NCI-H1436 treated with DMSO at 0.1 percent for 48 hours (cell line): ENCODE results near the gene IKZF1.
A peak's percentile ranks its signal among the peaks of the same experiment; 100 is the strongest.

Experiments
- DNase-seq: peaks from one replicate; lab custom pipeline; 2025; lab: John Stamatoyannopoulos, UW

The IKZF1 gene

DNA sequence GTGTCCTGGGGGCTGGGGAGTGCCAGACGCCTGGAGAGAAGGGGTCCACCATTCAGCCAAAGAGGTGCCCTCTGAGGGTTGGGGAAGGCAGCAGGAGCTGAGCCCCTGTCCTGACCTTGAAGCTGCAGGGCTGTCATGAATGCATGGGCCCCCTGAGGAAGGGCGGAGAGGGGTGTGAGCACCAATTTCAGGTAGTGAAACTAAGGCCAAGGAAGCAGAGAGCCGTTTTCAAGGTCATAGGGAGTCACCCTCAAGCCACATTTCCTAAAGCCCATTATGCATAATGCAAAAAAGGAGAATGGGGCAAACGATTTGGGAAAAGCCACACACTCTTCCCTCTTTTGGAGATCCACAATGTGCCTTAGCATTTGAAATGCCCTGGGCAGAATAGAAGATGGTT is 108.5 kb downstream of the IKZF1 start:
- DNase-seq = no peak

DNA sequence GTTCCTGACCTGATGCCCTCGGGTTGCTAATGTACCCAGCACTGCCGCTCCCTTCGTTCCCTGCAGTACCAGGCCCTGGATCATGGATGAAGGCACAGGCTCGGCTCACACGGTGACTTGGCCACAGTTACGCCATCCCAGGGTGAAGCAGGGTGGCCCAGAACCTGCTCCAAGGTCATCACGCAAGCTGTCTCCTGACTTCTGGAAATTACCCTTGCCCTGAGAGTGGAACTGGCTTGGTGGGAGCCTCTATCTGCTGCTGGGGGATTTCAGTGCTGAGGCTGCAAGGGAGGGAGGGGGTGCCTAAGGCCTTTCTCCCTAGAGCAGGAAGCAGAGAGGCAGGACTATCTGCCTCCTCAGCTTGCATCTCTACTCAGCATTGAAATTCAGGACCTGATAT is 109.0 kb downstream of the IKZF1 start:
- no peak for DNase-seq

DNA sequence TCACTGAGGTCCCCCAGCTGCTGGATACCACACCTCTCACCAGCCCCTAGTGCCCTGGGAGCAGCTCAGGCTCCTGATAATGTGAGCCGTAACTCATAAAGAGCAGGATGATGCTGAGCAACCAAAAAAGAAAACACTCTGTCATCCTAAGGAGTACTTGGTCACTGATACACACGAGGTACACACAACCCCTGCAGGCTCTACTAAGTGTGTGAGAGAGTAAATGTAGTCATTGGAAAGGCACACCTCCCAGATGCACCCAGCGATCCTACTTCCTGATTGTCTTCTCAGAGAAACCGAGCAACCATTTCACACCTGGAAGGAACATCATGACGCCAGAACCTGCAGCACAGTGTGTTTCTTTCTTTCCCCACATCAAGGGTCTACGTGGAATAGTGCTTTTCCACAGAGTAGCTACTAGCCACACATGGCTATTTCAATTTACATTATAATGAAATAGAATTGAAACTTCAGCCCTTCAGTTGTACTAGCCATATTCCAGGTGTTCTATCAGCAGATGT is 111.4 kb downstream of the IKZF1 start:
- DNase-seq = no peak

GRCh38 chr7:50416527-50417182 is 112.1 kb downstream of the IKZF1 start:
- DNase-seq = no peak

DNA sequence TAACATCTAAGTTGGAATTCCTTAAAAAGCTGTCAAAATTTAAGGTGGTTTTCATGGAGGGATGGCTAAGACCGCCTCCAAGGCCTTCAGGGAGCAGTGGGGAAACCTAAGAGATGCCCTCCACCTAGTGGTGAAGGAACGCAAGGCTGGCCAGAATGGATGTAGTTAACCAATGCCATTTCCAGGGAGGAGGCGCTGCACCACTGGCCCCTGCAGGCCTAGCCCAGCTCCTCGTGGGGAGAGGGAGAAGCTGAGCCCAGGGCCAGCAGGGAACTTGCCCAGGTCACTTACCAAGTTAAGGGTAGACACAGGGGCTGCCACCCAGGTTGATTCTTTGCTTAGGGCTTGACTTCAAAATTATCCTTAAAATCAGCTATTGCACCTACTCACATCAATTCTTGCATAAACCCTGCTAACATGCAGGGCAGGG is 113.6 kb downstream of the IKZF1 start:
- DNase-seq = peak; percentile 58

- no peak for DNase-seq
Observed at GRCh38 chr7:50418526-50419290, 114.2 kb downstream of the IKZF1 start.

GRCh38 chr7:50421043-50421442 is 116.5 kb downstream of the IKZF1 start:
- no peak for DNase-seq

- no peak for DNase-seq
Observed at GRCh38 chr7:50422858-50423257, 118.3 kb downstream of the IKZF1 start.

DNA sequence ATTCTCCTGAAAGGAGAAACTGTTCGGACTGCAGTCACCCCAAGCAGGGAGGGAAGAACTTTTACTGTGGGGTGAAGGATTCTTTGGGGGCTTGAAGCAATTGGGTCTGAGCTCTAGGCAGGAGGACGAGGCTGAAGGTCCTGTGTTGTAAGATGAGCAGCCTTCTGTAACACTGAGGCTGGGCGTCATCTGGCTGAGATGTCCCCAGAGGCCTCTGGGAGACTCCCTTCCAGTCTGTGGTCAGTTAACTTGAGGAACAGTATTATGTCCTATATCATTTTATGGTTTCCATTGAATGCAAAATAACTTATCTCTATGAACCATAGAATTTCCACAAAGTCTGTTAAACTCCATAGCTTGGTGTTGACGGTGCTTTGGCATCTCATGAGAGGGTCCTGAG is 119.3 kb downstream of the IKZF1 start:
- DNase-seq = no peak

GRCh38 chr7:50425318-50425717 is 120.8 kb downstream of the IKZF1 start:
- no peak for DNase-seq

- no peak for DNase-seq
Observed at GRCh38 chr7:50426280-50427045, 121.9 kb downstream of the IKZF1 start.

- DNase-seq = no peak
Observed at GRCh38 chr7:50427518-50427917, 123.0 kb downstream of the IKZF1 start.

DNA sequence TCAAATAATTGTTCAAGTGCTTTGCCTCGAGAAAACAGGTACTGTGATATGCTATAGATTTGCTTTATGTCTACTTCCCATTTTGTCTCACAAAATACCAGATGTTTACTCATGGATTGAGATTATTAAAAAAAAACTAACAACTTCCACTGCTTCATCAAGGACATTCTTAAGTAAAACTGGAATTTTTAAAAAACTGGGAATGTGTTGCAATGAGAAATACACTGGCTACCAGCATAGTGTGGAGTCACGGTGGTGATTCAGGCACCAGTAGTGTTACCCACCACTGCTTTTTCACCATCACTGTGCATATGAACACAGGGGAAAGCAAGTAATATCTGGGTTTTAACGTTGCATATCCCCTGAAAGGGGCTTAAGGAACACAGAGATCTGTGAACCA is 124.4 kb downstream of the IKZF1 start:
- no peak for DNase-seq

- DNase-seq = no peak
Observed at GRCh38 chr7:50431316-50431715, 126.8 kb downstream of the IKZF1 start.

- DNase-seq = no peak
Observed at GRCh38 chr7:50431722-50432305, 127.3 kb downstream of the IKZF1 start.

DNA sequence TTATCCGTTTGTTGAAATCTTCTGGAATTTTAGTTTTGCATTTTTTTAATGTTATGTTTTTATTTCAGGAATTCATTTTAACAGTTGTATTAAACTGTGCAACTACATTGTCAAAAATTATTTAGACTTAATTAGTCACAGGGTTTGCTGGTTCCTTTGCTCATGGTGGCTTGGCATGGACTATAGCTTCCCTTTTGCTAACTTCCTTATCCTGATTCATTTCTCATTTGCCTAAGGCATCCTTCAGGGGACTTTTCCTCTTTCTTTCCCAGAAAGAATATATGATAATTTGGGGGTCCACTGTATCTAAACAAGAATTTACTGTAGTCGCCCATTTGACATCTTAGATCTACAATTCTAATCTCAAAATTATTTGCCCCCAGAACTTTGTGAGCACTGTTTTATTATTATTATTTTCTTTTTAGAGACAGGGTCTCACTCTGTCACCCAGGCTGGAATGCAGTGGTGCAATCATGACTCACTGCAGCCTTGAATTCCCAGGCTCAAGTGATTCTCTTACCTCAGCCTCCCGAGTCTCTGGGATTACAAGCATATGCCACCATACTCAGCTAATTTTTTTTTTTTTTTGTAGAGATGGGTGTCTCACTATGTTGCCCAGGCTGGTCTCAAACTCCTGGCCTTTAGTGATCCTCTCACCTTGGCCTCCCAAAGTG is 131.8 kb downstream of the IKZF1 start:
- no peak for DNase-seq

GRCh38 chr7:50446542-50446960 is 142.0 kb downstream of the IKZF1 start:
- no peak for DNase-seq

- DNase-seq = no peak
Observed at GRCh38 chr7:50448823-50449222, 144.3 kb downstream of the IKZF1 start.

DNA sequence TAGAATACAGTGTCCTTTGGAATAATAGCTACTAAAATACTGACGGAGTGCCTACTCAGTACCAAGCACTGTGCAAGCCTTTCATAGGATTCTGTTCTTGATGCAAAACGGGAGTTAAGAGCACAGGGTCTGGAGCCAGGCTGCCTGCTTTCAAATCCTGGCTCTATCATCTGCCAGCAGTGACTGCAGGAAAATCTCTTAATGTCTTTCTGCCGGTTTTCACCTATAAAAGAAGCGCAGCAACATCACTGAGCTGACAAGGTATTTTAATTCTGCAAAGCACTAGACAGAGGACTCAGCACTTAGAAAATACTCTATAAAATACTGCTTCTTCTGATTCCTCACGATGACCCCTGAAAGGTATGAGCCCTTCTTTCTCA is 145.0 kb downstream of the IKZF1 start:
- DNase-seq = no peak

DNA sequence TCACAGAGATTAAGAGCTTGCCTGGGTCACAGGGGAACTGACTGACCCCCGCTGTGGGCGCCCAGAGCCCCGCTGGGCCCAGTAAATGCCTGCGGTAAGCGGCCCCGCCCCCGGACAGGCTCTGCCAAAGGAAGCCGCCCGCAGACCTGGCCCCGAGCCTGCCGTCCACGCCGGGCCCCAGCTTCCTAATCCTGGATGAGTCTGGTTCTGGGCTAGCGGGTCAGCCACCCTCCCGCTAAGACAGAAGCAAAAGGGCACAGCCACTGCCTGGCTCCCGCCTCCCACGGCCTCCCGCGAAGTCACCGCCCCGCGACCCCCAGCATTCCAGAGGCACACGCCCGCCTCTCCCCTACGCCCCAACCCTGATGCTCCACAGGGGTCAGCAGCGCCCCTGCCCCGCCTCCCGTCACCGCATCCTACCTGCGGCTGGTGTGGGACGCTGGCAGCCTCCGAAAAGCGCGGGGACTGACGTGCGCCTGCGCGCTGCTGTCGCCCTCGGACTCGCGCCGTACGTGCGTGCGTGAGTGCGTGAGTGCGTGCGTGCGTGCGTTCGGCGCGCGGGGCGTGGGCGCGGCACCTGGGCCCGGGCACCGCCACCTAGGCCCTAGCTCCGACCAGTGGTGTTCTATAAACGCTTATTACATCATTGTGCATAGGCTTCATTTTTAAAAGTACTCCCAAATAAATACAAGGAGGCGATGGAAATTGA is 145.5 kb downstream of the IKZF1 start, which contains the start of gene FIGNL1:
TSS of gene FIGNL1 (minus strand) at position 470 of the 709 bp plus-strand sequence. CDS start 3,063 bp downstream, outside the sequence.
- peak; percentile 26 for DNase-seq

DNA sequence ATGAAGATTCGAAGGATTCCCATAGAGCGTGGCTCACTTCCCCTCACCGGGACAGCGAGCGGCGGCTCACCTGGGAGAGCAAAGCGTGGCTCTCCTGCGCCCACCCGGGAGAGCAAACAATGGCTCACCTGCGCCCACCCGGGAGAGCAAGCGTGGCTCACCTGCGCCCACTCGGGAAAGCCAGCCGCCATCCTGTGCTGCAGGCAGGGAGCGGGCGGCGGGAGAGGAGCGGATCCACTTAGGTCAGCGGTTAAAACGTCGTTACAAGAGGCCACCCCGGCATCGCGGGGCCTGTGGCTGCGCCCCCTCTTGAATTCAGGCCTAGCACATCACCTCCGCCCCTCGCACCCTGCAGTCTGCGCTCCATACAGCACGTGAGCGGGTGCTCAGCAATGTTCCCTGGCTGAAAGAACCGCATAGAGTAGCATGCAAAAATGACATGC is 146.1 kb downstream of the IKZF1 start:
- DNase-seq = no peak
